NCI-H446 (cell line): ENCODE results near the gene ASCC3.

ENCODE experiments used
- DNase-seq, 2 experiments: peaks; one replicate each; lab custom pipeline; 2025; lab: John Stamatoyannopoulos, UW

ASCC3 gene

DNA sequence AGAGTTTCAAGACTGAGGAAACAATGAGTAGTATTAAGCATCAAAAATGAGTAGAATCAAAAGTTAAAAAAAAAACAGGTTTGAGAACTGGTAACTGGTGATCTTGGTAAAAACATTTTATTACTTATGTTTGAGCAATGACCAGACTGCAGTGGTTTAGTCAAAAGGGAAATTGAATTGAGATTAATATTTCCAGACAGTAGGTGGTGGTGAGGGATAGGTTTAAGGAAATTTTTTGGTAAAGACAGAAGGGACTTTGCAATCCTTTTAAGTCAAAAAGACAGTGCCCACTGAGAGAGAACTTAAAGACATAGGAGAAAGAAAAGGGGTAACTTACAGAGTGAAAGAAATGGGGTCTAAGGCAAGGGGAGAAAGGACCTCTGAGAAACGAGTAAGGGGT is 156.9 kb downstream of the ASCC3 start:
- no peak for DNase-seq

DNA sequence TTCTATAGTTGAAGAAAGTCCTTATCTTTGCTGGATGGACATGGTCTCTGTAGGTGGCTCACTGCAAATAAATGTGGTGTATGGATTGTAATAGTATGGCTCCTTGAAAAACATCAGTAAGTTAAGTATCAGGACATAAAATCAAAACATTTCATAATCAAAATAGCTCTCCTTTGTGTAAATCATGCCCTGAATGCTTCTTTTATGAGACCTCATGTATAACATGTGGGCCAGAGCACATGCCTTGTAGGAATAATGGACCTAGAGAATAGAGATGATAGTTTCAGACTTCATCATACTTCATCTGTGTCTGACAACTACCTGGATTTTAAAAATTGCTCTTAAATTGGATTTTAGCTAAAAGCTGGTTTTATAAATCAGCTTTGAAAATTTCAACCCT is 159.9 kb downstream of the ASCC3 start:
- DNase-seq, result no peak

DNA sequence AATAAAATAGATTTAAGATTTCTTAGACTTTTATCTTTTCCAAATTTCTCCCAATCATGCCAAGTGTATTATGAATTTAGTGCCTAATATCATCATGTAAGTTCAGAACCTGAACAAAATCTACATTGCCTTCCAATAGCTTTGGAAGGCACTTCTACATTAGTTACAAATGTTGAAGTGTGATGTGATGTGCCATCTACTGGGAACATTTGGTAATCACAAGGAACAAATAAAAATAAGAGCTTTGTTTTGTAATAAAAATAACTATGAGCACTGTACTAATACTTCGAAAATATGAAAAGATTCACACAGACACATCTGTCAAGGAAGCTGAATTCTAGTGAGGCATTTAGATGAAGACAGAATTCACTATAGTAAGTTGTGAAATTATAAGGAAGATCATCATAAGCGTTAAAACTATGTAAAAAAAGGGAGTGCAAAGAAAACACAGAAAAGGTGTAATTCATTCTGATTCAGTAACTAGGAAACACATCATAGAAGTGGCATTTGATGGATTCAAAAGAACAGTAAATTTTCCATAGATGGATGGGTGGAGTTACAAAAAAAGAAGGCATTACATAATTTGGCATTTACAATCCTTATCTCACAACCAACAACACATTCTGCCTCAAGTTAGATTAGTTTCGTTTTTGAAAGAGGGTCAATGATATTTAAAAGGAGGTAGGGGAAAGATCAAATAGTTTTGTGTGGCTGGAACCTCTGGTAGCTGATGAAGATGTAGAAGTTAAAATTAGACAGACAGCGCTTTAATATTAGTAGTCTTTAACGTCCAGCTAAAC is 161.0 kb downstream of the ASCC3 start:
- DNase-seq, result peak; percentile 29 to 52

DNA sequence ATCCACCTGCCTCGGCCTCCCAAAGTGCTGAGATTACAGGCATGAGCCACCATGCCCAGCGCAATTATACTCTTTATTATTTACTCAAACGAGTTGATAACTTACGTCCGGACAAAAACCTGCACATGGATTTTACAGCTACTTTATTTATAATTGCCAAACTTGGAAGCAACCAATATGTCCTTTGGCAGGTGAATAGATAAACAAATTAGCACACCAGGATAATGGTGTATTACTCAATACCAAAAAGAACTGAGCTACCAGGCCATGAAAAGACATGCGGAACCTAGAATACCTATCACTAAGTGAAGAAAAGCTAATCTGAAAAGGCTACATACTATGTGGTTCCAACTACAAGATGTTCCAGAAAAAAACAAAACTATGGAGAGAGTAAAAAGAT is 168.1 kb downstream of the ASCC3 start:
- no peak for DNase-seq

DNA sequence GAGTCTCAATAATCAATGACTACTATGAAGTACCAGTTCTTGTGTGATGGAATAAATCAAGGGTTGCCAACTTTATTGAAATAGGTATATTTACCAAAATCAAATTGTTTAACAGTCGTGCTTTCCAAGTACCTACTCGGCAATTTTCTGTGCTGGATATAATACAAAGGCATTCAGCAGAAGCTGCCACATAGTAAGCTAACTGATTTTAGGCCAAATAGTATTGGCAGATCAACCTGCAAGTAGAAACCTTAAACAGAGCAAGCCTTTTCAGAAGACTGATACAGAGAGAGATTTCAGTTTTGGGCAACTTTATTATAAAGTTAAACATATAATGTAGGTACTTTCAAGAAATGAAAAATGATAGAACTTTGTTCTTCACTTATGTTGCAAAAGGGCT is 174.6 kb downstream of the ASCC3 start:
- peak in 1 of 2 experiments; percentile 33 for DNase-seq

DNA sequence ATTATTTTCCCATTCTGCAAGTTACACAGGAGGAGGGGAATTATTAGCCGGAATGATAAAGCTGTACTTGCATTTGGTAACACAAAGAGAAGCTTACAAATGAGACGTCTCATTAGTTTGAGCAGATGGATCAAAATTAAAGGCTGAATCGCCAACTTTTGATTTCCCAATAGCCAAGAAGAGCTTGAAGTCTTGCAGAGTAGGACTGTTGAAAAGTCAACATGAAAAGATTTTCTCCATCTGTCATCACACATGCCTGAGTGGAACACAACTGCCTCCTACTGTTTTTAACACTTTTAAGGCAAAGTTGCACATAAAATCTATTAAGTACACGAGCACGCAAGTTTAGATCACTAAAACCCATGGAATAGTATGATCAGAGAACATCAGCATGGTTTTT is 176.2 kb downstream of the ASCC3 start:
- peak; percentile 82 to 88 for DNase-seq

DNA sequence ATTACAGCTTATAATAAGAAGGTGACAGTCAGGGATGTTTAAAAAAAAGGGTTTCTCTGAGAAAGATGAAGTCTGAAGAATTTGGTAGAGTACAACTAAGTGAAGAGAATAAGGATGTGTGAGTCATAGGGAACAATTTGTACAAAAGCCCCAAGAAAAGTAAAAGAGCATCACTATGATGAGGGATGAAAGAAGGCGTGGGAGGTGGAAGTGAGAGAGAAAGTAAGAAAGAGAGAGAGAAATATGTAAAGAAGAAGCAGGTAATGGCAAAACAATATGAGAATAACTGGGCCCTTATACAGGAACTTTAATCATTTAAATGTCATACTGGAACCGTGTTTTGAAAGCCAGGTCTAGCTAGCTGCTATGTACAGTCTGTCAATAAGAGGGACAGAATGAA is 179.4 kb downstream of the ASCC3 start:
- no peak for DNase-seq

DNA sequence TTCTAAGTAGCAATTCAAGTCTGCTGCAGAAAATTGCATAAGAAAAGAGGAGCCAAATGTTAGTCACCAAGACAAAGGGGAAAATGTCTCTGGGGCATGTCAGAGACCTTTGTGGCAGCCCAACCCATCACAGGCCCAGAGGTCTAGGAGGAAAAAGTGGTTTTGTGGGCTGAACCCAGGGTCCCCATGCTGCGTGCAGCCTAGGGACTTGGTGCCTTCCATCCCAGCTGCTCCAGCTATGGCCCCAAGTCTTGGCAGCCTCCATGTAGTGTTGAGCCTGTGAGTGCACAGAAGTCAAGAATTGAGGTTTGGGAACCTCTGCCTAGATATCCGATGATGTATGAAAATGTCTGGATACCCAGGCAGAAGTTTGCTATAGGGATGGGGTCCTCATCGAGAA is 181.1 kb downstream of the ASCC3 start:
- no peak for DNase-seq

DNA sequence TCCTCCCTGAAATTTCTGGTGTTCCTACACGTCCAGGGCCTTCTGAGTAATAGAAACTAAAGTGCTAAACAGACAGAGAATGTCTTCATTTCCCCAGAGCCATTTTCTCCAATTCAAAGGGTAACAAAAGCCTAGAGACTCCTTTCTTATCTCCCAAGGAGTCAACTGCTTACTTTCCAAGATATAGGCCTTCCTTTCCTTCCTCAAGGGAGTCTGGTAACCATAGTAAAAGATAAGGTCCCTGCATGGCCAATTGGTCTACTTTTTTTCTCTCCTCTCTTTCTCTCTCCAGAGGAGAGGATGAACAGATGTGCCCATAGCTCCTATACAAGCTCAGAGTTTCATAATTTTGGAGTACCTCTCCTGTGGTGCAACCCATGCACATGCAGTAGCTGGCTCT is 185.7 kb downstream of the ASCC3 start:
- DNase-seq, result no peak

DNA sequence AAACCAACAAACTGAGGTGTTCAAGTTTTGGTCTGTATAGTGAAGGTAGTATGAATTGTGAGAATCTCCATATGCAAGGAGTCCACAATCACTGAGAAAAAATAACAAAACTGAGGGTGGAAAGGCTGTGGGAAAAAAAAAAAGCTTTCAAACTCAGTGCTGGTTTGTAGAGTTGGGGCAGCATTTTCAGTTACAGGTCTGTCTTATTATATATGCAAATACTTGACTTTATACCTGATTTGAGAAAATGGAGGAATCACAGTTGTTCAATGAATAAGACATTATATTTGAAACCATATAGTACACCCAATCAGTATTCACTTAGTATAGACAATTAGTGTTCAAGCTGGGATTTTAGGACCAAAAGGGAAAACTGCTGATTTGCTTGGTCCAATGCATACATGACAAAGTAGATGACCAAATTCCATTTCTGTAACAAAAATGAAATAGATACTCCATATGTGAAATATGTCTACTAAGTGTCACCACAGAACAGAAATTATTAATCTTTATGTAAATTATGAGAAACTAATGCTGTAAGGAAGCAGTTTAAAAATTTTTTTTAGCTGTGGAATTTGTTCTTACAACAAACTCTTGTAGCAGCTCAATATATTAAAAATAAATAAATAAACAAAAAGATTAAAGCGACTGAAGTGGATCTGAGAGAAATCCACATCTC is 187.7 kb downstream of the ASCC3 start:
- DNase-seq, result no peak

DNA sequence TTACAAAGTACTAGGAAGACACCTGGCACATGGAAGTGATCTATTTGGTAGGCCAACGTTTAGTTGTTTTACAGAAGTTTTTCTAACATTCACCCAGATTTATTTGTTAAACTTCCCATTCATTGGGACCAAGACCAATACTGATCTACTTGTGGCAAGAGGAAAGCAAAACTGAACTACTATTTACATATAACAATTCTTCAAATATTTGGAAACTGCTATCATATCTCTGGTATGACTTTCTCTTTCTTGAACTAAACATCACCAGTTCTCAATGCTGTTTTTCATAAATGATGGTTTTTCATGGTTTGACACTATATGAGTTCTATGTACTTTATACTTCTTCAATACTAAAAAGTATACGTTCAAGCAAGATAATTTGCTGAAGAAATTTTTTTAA is 189.2 kb downstream of the ASCC3 start:
- DNase-seq, result no peak

DNA sequence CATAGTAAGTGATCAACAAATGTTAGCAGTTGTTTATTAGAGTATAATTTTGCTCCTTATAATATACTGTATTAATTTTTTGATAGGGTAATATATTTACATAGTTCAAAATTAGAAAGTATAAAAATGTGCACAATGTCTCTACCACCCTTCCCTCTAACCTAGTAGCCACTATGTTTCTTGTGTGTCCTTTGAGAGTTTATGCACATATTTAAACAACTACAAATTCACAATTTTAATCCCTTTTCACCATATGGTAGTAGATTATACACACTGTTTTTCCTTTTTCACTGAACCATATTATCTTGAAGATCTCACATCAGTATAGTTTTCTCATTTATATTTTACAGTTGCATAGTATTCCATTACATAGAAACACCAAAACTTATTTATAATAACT is 194.9 kb downstream of the ASCC3 start:
- no peak for DNase-seq

DNA sequence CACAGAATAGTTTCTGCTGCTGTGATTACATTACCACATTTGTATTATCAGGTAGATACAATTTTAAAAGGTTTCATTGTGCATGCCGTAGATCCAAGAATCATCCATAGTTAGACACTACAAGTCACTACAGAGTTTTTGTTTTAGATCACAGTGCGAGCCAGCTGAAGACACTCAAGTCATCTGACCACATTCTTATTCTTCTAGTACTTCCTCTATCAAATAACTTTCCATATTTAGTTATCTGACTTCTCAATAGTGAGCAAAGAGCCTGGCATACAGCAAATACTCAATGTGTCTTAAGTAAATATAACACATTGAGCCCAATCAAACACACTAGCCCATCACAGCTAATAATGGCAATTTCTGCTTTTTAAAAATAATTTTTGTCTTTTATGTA is 195.4 kb downstream of the ASCC3 start:
- DNase-seq, result no peak

DNA sequence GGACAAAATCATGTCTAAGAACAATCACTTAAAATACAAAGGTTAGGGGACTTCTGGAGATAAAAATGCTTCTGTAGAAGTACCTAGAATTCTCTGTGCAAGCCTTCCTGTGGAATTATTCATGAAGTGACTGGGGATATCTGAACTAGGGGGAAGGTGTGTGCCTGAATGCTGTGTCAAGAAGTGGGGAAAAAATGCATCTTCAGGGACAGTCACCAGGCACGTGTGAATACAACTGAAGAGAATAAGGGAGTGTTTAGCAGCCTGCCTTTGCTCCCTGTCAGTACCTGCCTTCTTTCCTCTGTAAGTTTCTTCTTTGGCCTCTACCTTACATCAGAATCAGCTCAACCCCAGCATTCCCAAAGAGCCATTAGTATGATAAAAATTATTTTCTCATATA is 201.0 kb downstream of the ASCC3 start:
- DNase-seq, result no peak

DNA sequence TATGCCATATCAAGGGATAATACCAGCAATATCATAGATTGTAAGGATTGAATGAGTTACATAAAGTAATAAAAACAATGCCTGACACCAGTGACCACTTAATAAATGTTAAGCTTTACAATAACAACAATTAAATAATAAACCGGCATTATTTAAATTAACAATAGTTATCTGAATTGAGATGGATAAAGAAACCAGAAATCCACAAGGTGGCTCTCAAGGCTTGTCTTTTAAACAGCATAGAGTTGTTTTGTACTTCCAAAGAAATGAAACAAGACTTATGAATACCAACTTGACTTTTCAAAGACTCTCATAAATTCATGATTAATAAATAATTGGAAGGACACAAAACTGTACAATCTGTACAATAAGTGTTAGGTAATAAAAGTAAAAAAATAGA is 203.1 kb downstream of the ASCC3 start:
- DNase-seq, result peak in 1 of 2 experiments; percentile 14

DNA sequence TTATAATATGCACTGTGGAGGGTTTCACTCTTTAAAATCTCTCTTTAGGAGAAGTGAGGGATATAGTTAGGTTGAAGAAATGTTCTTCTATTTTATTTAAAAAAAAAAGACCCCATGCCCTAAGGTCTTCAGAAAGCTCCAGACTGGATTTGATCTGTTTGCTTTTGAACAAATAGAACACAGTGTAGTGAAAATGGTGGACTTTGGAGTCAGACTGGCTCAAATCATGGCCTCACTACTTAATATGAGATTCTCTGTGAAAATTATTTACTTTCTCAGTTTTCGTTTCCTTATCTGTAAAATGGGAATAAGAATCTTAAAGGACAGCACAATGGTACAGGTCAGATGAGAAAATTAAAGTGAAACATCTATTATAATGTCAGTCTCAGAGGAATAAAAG is 203.9 kb downstream of the ASCC3 start:
- no peak for DNase-seq

DNA sequence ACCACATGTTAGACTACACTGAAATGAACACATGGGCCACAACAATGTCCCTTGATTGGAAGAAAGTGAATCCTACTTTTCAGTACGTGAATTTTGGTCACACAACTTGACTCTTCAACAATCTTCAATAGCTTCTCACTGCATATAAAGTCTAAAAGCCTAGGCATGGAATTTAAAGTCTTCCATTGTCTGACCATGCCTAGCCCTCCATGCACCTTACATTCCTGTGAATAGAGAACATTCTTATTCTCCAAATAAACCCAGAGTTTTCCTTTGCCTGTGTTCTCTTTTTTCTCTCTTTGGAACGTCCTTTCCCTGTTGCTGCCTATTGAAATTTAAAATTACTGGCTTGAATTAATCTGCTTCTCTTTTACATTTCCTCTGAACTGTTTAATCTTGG is 207.5 kb downstream of the ASCC3 start:
- DNase-seq, result no peak

DNA sequence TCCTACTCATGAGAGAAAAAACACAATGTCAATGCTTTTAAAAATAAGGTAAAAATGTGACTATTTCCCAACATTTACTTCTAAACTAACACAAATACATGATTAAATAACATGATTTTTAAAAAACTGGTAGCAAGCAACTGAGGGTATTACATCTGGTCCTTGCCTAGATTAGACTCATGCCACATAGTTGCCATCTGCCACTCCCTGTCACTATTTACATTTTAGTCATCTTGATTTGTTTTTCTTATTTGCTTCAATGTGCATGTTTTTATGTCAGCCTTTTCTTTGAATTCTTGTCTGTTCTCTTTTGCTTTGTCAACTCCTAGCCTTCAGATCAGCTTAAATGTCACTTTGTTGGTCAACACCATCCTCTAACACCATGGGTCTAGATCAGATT is 209.4 kb downstream of the ASCC3 start:
- peak in 1 of 2 experiments; percentile 5 for DNase-seq

DNA sequence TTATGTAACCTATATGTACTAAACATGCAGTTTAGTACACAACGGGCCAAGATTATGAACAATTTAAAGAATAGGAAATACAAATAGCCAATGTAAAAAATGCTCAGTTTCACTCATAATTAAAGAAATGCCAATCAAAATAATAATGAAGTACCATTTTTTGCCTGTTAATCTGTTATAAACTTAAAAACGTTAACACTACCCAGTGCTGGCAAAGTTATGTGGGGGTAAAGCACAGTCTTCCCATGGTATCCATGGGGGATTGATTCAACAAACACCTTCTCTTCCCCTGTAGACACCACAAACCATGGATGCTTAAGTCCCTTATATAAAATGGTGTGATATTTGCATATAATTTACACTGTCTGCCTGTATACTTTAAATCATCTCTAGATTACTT is 211.1 kb downstream of the ASCC3 start:
- no peak for DNase-seq

DNA sequence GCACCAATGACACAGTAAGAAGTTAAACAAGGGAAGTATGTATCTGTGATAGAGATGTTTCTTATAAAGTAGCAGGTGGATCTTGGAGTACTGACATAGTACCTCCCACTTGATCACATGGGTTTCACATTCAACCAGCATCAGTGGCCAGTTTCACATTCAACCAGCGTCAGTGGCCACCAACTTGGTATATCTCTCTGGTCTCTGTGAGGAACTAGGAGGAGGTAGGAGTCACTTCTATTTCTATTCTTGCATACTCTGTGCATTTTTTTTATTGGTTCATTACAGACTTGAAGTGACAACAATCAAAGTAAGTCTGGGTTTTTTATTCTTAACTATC is 216.1 kb downstream of the ASCC3 start:
- no peak for DNase-seq

DNA sequence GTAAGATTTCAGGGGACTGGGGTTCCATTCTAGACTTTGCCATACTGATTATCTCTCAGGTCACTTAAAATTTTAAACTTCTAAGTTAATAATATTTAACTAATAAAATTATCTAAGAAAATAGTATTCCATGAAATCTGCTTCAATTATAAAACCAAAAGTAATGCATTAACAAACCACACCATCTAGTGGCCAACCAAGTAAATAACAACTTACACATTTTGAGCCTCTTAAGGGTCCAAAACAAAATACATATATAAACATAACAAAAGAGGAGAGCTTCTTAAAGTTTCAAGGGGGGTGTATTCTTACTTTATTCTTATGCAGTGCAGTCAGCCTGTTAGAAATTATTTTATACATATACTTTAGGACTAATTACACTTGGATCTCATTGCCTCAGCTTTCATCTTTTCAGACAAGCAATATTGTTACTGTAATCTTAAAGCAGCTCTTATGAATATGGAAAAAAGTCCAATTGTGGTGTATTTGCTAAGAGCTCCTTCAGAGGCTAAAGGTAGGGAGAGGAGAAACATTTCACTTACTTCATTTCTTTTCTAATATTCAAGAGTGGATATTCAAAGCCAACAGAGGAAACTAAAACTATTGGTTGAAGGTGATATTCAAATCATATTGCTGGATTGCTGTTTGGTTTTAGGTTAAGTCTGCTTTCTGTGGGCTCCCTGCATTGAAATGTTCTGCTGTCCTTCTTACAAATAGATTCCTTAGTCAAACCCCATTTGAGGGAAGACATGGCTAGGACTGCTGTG is 216.7 kb downstream of the ASCC3 start:
- peak in 1 of 2 experiments; percentile 40 for DNase-seq

DNA sequence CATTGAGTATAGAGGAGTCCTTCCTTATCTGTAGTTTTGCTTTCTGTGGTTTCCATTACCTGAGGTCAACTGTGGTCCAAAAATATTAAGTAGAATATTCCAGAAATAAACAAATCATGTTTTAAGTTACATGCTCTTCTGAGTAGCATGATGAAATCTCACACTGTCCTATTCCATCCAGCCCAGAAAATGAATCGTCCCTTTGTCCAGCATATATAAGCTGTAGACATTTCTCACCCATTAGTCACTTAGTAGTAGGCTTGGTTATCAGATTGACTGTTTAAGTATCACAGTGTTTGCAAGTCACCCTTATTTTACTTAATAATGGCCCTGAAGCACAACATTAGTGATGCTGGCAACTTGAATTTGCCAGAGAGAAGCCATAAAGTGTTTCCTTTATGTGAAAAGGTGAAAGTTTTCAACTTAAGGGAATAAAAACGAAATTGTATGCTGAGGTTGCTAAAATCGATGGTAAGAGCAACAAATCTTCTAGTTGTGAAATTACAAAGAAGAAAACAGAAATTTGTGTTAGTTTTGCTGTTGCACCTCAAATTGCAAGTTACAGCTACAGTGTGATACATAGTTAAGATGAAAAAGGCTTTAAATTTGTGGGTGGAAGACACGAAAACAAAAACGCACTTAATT is 217.8 kb downstream of the ASCC3 start:
- no peak for DNase-seq

DNA sequence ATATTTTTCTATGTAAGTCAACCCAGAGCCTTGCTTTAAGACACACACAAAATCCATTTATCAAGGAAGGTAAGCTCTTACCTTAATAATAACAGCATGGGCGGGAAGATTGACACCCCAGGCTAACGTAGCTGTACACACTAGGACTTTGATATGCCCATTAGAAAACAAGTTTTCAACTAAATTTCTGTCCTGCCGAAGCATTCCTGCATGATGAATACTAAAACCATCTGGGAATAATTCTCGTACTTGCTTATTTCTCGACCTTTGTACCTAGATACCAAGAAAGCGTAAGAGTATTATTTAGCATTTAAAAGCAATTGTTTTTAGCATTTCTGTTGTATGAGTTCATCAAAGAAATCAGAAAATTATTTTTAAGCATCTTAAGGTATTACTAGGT is 218.9 kb downstream of the ASCC3 start:
- no peak for DNase-seq
